Activated CD4-positive, CD25-positive, alpha-beta regulatory T cell (primary cell): ENCODE measurements around the gene TMEM86A.
A peak's percentile ranks its signal among the peaks of the same experiment; 100 is the strongest.
"Not testable (repeated sequence)": the region's sequence is repeated elsewhere in the genome, so short reads cannot be mapped to it uniquely, and the experiment has no call there.

ENCODE experiments used
- DNase-seq, 4 experiments: peaks; one replicate each; lab custom pipeline; 2025; lab: John Stamatoyannopoulos, UW

TMEM86A gene, protein sequence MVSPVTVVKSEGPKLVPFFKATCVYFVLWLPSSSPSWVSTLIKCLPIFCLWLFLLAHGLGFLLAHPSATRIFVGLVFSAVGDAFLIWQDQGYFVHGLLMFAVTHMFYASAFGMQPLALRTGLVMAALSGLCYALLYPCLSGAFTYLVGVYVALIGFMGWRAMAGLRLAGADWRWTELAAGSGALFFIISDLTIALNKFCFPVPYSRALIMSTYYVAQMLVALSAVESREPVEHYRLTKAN

GRCh38 chr11:18698341-18699268 lies at the start of gene TMEM86A:
Gene TMEM86A (plus strand): TSS chr11:18698779. CDS start chr11:18698887, 108 bp downstream.
- peak; percentile 76 to 82 (median 78) for DNase-seq

DNA sequence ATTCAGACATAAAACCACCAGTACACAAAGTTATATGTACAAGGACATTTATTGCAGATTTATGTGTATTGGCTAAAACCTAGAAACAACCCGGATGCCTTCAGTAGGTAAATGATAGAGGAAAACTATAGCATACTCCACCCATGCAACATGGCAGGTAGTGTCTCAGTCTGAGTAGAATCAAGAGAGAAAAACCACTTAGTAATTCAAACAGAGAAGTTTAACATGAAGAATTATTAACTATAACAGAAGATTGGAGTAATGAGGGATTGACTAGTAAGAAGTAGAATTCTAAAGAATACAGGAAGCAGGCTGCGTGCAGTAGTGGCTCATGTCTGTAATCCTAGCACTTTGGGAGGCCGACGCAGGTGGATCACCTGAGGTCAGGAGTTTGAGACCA lies 48.2 kb upstream of the TMEM86A start:
- DNase-seq, result no peak

DNA sequence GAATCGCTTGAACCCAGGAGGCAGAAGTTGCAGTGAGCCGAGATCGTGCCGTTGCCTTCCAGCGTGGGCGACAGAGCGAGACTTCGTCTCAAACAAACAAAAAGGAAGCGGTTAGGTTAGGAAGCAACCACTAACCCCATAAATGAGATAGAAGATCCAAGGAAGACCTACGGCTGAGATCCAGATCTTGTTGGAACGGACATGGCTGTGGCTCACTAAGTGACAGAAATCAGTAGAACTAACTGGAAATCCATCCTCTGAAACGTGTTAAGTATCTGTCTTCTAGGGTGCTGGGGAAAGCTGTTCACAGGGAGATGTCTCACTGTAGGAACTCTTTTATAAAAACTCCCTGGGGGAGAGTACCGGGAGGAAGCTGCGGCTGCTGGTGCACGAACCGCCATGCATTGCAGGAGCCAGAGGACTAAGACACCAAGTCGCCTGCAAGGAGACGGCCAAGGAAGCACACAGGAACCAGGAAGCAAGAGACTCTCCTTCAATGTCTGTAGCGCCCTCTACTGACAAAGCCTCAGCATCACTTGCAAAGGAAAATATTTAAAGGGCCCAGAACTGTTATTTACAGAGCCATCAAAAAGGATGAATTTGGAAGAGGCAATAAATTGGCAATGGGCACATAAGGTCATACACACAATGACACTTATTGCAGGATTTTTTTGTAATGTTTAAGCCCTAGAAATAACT lies 47.6 kb upstream of the TMEM86A start:
- DNase-seq, result no peak

DNA sequence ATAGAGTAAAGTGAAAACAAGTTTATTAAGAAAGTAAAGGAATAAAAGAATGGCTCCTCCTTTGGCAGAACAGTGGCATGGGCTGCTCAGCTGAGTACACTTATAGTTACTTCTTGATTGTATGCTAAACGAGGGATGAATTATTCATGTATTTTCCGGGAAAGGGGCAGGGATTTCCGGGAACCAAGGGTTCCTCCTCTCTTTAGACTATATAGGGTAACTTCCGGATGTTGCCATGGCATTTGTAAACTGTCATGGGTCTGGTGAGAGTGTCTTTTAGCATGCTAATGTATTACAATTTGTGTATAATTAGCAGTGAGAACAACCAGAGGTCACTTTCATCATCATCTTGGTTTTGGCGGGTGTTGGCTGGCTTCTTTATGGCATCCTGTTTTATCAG lies 40.9 kb upstream of the TMEM86A start:
- DNase-seq, result no peak

- not testable (repeated sequence) for DNase-seq
Measured at GRCh38 chr11:18665353-18665872, 33.2 kb upstream of the TMEM86A start.

DNA sequence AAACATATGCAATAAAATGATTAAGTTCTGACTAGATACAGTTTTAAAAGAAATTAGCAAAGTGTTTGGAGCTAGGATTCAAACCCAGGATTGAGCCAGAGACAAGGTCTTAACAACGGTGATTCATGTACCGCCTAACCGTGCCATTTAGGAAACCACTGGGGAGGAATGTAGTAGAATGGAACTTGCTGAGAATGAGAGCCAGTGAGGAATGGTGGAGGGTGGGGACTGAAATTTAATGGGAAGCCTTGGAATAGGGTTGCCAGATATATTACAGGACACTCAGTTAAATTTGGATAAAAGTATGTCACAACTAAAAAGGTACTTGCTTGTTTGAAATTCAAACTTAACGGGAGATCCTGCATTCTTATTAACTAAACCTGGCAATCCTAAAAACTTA lies 30.4 kb upstream of the TMEM86A start:
- DNase-seq, result no peak

GRCh38 chr11:18669219-18669596 lies 29.4 kb upstream of the TMEM86A start:
- DNase-seq, result no peak

DNA sequence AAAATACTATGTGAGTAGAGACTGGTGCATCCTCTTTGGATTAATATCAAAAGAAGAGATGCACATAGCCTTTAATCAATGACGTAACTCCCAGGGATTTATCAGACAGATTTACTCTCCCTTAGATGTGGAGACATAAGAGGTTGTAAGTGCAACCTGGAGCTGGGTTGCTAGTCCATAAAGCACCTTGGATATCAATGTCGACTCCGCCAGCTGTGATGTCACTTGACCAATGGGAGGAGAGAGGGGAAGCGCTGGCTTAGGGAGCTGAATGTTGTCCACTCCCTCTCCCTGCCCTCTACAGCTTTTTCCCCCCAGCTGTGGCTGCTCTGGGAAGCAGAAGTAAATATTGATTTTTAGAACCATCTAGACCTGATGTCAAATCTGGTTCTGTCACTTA lies 28.9 kb upstream of the TMEM86A start:
- DNase-seq, result no peak

DNA sequence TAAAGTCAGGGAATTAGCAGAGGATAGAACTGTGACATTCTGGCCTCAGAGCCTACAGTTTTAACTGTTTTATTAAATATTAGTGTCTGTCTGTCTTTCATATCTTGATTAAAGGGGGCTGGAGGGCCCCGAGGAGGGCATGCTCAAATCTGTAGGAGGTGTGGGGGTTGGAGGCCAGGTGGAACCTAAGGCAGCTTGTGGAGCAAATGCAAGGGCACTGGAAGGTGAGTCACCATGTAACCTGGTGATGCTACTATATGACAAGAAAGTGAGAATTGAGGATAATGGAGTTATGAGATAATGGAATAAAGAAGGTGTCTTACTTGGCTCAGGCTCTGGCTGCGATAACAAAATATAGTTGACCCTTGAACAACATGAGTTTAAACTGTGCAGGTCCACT lies 27.3 kb upstream of the TMEM86A start:
- no peak for DNase-seq

- peak in 2 of 4 experiments; percentile 10 to 15 for DNase-seq
Measured at GRCh38 chr11:18672209-18672608, 26.4 kb upstream of the TMEM86A start.

GRCh38 chr11:18676803-18677202 lies 21.8 kb upstream of the TMEM86A start:
- DNase-seq, result no peak

DNA sequence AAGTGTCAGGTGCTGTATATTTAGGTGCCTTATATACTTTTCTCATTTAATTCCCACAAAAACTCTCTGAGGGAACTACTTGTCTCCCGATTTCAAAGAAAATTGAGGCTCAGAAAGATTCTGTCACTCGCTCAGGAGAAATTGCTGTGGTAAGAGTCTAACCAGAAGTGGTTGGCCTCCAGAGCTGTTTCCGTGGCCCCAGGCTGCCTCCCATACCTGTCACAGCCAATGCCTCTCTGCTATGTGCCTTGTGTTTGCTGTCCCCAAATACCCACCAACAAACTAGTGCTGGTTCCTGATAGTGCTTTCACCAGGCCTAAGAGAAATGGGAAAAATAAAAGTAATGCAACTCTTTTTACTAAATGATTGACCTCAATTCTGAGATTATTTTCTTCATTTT lies 21.0 kb upstream of the TMEM86A start:
- no peak for DNase-seq

- DNase-seq, result not testable (repeated sequence)
Measured at GRCh38 chr11:18681949-18682348, 16.6 kb upstream of the TMEM86A start.

- DNase-seq, result no peak
Measured at GRCh38 chr11:18682466-18682865, 16.1 kb upstream of the TMEM86A start.

DNA sequence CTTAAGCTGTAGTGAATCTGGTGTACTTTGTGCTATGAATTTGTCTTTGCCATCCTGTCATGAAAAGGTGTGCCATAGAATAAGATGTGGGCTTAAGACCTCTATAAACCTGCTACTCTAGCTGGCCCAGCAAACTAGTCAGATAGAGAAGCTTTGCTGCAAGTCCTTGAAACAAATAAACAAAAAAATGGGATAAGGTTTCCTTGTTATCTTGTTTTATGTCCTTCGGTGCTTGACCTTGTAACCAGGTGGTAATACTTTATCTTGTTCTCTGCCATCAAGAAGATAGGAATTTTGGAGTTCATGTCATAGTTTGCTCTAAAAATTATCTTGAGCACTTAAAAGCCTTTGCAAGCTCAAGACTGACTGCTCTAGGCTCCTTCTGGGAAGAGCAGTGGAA lies 14.3 kb upstream of the TMEM86A start:
- DNase-seq, result no peak

GRCh38 chr11:18691467-18692140 lies 7.0 kb upstream of the TMEM86A start:
- DNase-seq, result not testable (repeated sequence)

GRCh38 chr11:18692941-18693760 lies 5.4 kb upstream of the TMEM86A start:
- DNase-seq, result no peak

GRCh38 chr11:18696638-18697225 lies 1.8 kb upstream of the TMEM86A start:
- no peak for DNase-seq

- DNase-seq, result no peak
Measured at GRCh38 chr11:18697576-18697975, 1.0 kb upstream of the TMEM86A start.

DNA sequence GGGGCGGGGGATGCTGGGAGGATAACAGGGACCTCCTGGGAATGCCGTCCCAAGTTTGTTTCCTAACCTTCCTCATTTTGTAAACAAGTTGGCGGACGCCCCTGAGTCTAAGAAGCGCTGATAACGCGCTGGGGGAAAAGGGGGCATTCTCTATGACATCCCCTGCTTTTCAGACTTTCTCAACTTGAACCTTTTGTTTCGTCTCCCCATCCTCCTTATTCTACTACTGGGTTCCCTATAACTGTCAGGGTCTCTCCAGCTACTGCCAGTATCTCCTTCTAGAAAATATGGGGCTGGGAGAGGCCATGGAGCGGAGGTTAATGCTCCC lies 654 bp downstream of the TMEM86A start:
- no peak for DNase-seq

GRCh38 chr11:18699848-18700261 lies 1.3 kb downstream of the TMEM86A start:
- DNase-seq, result no peak
